ENCODE data around the gene PDK2.
A peak's percentile ranks its signal among the peaks of the same experiment; 100 is the strongest.

Gene PDK2

GRCh38 chr17:50058296-50058953 lies 36.7 kb upstream of the PDK2 start:
- DNase-seq (ENCODE audit: low read depth) = no peak

- no peak for DNase-seq (ENCODE audit: low read depth)
Measured at GRCh38 chr17:50059256-50059655, 35.9 kb upstream of the PDK2 start.

- peak; percentile 78 for DNase-seq (ENCODE audit: low read depth)
Measured at GRCh38 chr17:50059759-50060273, 35.3 kb upstream of the PDK2 start.

GRCh38 chr17:50060951-50061712 lies 34.0 kb upstream of the PDK2 start:
- peak; percentile 66 for DNase-seq (ENCODE audit: low read depth)

GRCh38 chr17:50061713-50062045 lies 33.5 kb upstream of the PDK2 start:
- DNase-seq (ENCODE audit: low read depth) = peak; percentile 53

- peak; percentile 99 for DNase-seq (ENCODE audit: low read depth)
Measured at GRCh38 chr17:50062293-50063243, 32.6 kb upstream of the PDK2 start.

- DNase-seq (ENCODE audit: low read depth) = peak; percentile 82
Measured at GRCh38 chr17:50063561-50064252, 31.4 kb upstream of the PDK2 start.

- peak; percentile 100 for DNase-seq (ENCODE audit: low read depth)
Measured at GRCh38 chr17:50064253-50065001, 30.7 kb upstream of the PDK2 start.

- DNase-seq (ENCODE audit: low read depth) = no peak
Measured at GRCh38 chr17:50065056-50065455, 30.1 kb upstream of the PDK2 start.

- DNase-seq (ENCODE audit: low read depth) = no peak
Measured at GRCh38 chr17:50066995-50067394, 28.2 kb upstream of the PDK2 start.

- no peak for DNase-seq (ENCODE audit: low read depth)
Measured at GRCh38 chr17:50067996-50068395, 27.2 kb upstream of the PDK2 start.

GRCh38 chr17:50070908-50071680 lies 24.1 kb upstream of the PDK2 start:
- DNase-seq (ENCODE audit: low read depth) = no peak

GRCh38 chr17:50071692-50072091 lies 23.5 kb upstream of the PDK2 start:
- no peak for DNase-seq (ENCODE audit: low read depth)

- no peak for DNase-seq (ENCODE audit: low read depth)
Measured at GRCh38 chr17:50072130-50072529, 23.0 kb upstream of the PDK2 start.

- no peak for DNase-seq (ENCODE audit: low read depth)
Measured at GRCh38 chr17:50072925-50073324, 22.2 kb upstream of the PDK2 start.

GRCh38 chr17:50074227-50074626 lies 20.9 kb upstream of the PDK2 start:
- no peak for DNase-seq (ENCODE audit: low read depth)

GRCh38 chr17:50075446-50076032 lies 19.6 kb upstream of the PDK2 start:
- no peak for DNase-seq (ENCODE audit: low read depth)

- DNase-seq (ENCODE audit: low read depth) = no peak
Measured at GRCh38 chr17:50076221-50076590, 18.9 kb upstream of the PDK2 start.

GRCh38 chr17:50076591-50077235 lies 18.4 kb upstream of the PDK2 start:
- no peak for DNase-seq (ENCODE audit: low read depth)

Measured in ELR (cell line).